A549 (cell line): ENCODE data around the gene ACACA.

Experiments
- CEBPB ChIP-seq, 2 experiments: fragments of >200 bp in 1 of 2; sonication (Bioruptor Twin) in 1 of 2; formaldehyde crosslinking in 1 of 2; IDR thresholded peaks; 2 replicates each; pipeline ENCODE4 v1.6.1; 2012 to 2016
- CTCF ChIP-seq: fragments of >200 bp; sonication (Bioruptor Twin); formaldehyde crosslinking; IDR thresholded peaks from 3 replicates; pipeline ENCODE4 v1.5.1; 2016
- HDAC2 ChIP-seq: fragments of 200-600 bp; sonication (generic); IDR thresholded peaks from 2 replicates; pipeline ENCODE4 v1.6.1; 2016
- POLR2A ChIP-seq: IDR thresholded peaks from 2 replicates; pipeline ENCODE4 v1.6.1; 2012; ENCODE audit warnings: mild to moderate bottlenecking, low read length
- RCOR1 ChIP-seq: fragments of 150-350 bp; IDR thresholded peaks from 2 replicates; pipeline ENCODE4 v1.6.1; 2014; ENCODE audit warnings: antibody characterized with exemption, low read length, low read depth
- RFX5 ChIP-seq: fragments of 450-650 bp; IDR thresholded peaks from 2 replicates; pipeline ENCODE4 v1.7.1; 2014; ENCODE audit warnings: antibody characterized with exemption, mild to moderate bottlenecking, moderate library complexity
- ZC3H11A ChIP-seq: fragments of 450-650 bp; IDR thresholded peaks from 2 replicates; pipeline ENCODE4 v1.6.1; 2014; ENCODE audit warnings: antibody characterized with exemption, mild to moderate bottlenecking

- TF ChIP-seq POLR2A (no peak), CTCF (no peak), RCOR1 (no peak), HDAC2 (no peak), CEBPB (IDR thresholded peaks at IDR 0.05) (no peak), RFX5 (no peak), ZC3H11A (no peak)
Observed at GRCh38 chr17:37291351-37291750, 115.3 kb downstream of the ACACA start.
